Measurements from ENCODE around the gene CTAG1B. TPM values are rescaled to one million over a fixed set of nuclear protein-coding genes. Genes with fewer than 3 reads are reported as not detected.
A peak's percentile ranks its signal among the peaks of the same experiment; 100 is the strongest.
"Not testable (repeated sequence)": the region's sequence is repeated elsewhere in the genome, so short reads cannot be mapped to it uniquely, and the experiment has no call there.

The CTAG1B gene
- total and polyA plus RNA-seq, 2 of the 8 experiments (the other 6 are each of a cell fraction or from before 2014, with no cell fraction given) = not detected

DNA sequence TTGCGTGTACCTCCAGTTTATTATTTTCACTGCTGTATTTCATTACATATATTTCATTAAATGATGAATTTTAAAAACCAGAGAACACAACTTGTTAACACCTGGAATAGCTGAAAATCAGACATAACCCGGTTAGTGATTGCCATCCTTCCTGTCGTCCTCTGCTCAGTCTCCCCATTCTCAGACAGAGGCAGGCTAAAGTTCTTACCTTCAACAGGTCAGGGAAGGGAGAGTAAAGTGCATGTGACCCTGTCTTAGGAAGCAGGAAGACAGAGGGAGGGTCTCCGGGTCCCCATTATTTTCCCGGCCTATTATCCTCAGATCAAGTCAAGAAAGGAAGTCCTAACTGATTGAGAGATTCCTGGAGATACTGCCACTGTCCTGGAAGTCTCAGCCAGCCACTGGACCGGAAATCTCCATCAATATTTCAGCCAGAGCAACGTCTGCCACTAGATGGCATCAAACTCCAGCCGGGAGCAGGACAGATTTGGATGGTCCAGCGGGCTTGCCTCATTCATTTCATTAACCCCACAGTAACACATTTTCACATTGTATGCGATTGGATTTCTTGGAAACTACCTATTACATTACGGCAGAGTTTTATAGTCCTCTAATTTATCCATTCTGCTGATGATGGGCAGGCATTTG is 1.8 kb upstream of the CTAG1B start:
- H2AFZ ChIP-seq (ENCODE audit: low read length); H3K56ac ChIP-seq (replicated peaks; ENCODE audit: insufficient read length, low read depth, low read length); H3K18ac ChIP-seq (ENCODE audit: extremely low read depth, low read length); CTCF ChIA-PET (ENCODE audit: partially characterized antibody); H3K79me1 ChIP-seq (ENCODE audit: low read depth, low read length); H3K14ac ChIP-seq (ENCODE audit: insufficient read length); H4K8ac ChIP-seq (ENCODE audit: extremely low read depth, insufficient read depth, low read length); H3K79me2 ChIP-seq (ENCODE audit: control insufficient read depth in 1 of 2, insufficient read depth in 2 of 2, low read length in 2 of 2); H2BK5ac ChIP-seq (ENCODE audit: low read depth, low read length); H2BK15ac ChIP-seq (ENCODE audit: low read length); H3K23me2 ChIP-seq (ENCODE audit: low read depth, low read length); H3K27ac ChIP-seq (ENCODE audit: low read depth, low read length); H3K23ac ChIP-seq (ENCODE audit: insufficient read length); H4K20me1 ChIP-seq (replicated peaks in 1 of 2; ENCODE audit: control insufficient read depth in 1 of 2, insufficient read depth in 2 of 2, low read length in 2 of 2); H4K5ac ChIP-seq (ENCODE audit: insufficient read length, low read depth, low read length); H3K4me3 ChIP-seq (ENCODE audit: extremely low read depth in 1 of 4, insufficient read depth in 2 of 4, low read depth in 3 of 4, low read length in 4 of 4); H3K9me3 ChIP-seq (ENCODE audit: insufficient read depth in 2 of 2, low read depth in 1 of 2, low read length in 1 of 2); H3K27me3 ChIP-seq (replicated peaks in 1 of 4; ENCODE audit: control insufficient read depth in 3 of 4, extremely low read depth in 1 of 4, insufficient read depth in 3 of 4, low read length in 3 of 4); H2AK5ac ChIP-seq (ENCODE audit: low read depth, low read length); DNase-seq (ENCODE audit: low read depth in 1 of 2, low spot score in 2 of 2); H3K36me3 ChIP-seq (ENCODE audit: control insufficient read depth in 2 of 4, insufficient read depth in 4 of 4, low read length in 3 of 4); H2BK12ac ChIP-seq (ENCODE audit: low read depth, low read length); H3K4me1 ChIP-seq (replicated peaks in 1 of 4; ENCODE audit: control insufficient read depth in 3 of 4, insufficient read depth in 4 of 4, low read length in 3 of 4); H3K9ac ChIP-seq (replicated peaks in 1 of 4; ENCODE audit: extremely low read depth in 1 of 4, low read depth in 3 of 4, low read length in 3 of 4); H2BK20ac ChIP-seq (ENCODE audit: low read length); H2BK120ac ChIP-seq (replicated peaks; ENCODE audit: low read depth, low read length); H3K4me2 ChIP-seq (ENCODE audit: insufficient read depth in 1 of 2, low read depth in 2 of 2, low read length in 2 of 2); H4K91ac ChIP-seq (replicated peaks; ENCODE audit: insufficient read length, low read length); H3K4ac ChIP-seq (replicated peaks; ENCODE audit: insufficient read length, low read depth, low read length); POLR2A ChIA-PET (ENCODE audit: partially characterized antibody): not testable (repeated sequence)
- peak; percentile 97 for FAIRE-seq
- no CpG with 5 or more reads among the region's 11 CpGs for WGBS, 2 experiments (ENCODE audit: extremely low coverage in 1 of 2, insufficient coverage in 1 of 2, insufficient read length in 1 of 2, insufficient replicate concordance in 2 of 2, low coverage in 1 of 2, low lambda C conversion rate in 2 of 2, missing lambda C conversion rate in 1 of 2)

DNA sequence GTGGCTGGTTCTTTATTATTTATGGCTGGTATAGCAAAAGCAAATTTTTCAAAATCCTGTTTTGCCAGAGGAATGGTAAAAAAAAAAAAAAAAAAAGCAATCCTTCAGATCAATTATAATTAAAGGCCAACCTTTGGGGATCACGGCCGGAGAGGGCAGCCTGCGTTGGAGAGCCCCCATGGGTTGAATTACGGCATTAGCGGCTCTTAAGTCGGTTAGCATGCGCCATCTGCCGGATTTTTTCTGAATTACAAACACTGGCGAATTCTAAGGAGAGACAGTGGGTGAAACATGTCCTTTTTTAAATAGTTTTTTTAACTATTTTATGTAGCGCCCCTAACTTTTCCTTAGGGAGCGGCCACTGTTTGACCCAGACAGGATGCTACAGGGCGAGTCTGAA is 5.5 kb downstream of the CTAG1B start:
- H3K79me1 ChIP-seq (ENCODE audit: low read depth, low read length); H2AFZ ChIP-seq (ENCODE audit: low read length); H3K9ac ChIP-seq (replicated peaks in 1 of 4; ENCODE audit: extremely low read depth in 1 of 4, low read depth in 3 of 4, low read length in 3 of 4); H3K23ac ChIP-seq (ENCODE audit: insufficient read length); H4K91ac ChIP-seq (replicated peaks; ENCODE audit: insufficient read length, low read length); H4K8ac ChIP-seq (ENCODE audit: extremely low read depth, insufficient read depth, low read length); H3K14ac ChIP-seq (ENCODE audit: insufficient read length); H2AK5ac ChIP-seq (ENCODE audit: low read depth, low read length); H3K23me2 ChIP-seq (ENCODE audit: low read depth, low read length); H3K27me3 ChIP-seq (replicated peaks in 1 of 4; ENCODE audit: control insufficient read depth in 3 of 4, extremely low read depth in 1 of 4, insufficient read depth in 3 of 4, low read length in 3 of 4); H3K36me3 ChIP-seq (ENCODE audit: control insufficient read depth in 2 of 4, insufficient read depth in 4 of 4, low read length in 3 of 4); H3K56ac ChIP-seq (replicated peaks; ENCODE audit: insufficient read length, low read depth, low read length); H3K18ac ChIP-seq (ENCODE audit: extremely low read depth, low read length); H4K20me1 ChIP-seq (replicated peaks in 1 of 2; ENCODE audit: control insufficient read depth in 1 of 2, insufficient read depth in 2 of 2, low read length in 2 of 2); H2BK120ac ChIP-seq (replicated peaks; ENCODE audit: low read depth, low read length); H3K4me1 ChIP-seq (replicated peaks in 1 of 4; ENCODE audit: control insufficient read depth in 3 of 4, insufficient read depth in 4 of 4, low read length in 3 of 4); H3K27ac ChIP-seq (ENCODE audit: low read depth, low read length); POLR2A ChIA-PET (ENCODE audit: partially characterized antibody); H2BK15ac ChIP-seq (ENCODE audit: low read length); H2BK20ac ChIP-seq (ENCODE audit: low read length); H4K5ac ChIP-seq (ENCODE audit: insufficient read length, low read depth, low read length); H3K4me3 ChIP-seq (ENCODE audit: extremely low read depth in 1 of 4, insufficient read depth in 2 of 4, low read depth in 3 of 4, low read length in 4 of 4); H3K79me2 ChIP-seq (ENCODE audit: control insufficient read depth in 1 of 2, insufficient read depth in 2 of 2, low read length in 2 of 2); H2BK12ac ChIP-seq (ENCODE audit: low read depth, low read length); H2BK5ac ChIP-seq (ENCODE audit: low read depth, low read length); H3K4me2 ChIP-seq (ENCODE audit: insufficient read depth in 1 of 2, low read depth in 2 of 2, low read length in 2 of 2); CTCF ChIA-PET (ENCODE audit: partially characterized antibody); H3K9me3 ChIP-seq (ENCODE audit: insufficient read depth in 2 of 2, low read depth in 1 of 2, low read length in 1 of 2); H3K4ac ChIP-seq (replicated peaks; ENCODE audit: insufficient read length, low read depth, low read length); DNase-seq (ENCODE audit: low read depth in 1 of 2, low spot score in 2 of 2): not testable (repeated sequence)
- peak; percentile 69 for FAIRE-seq
- WGBS, 2 experiments (ENCODE audit: extremely low coverage in 1 of 2, insufficient coverage in 1 of 2, insufficient read length in 1 of 2, insufficient replicate concordance in 2 of 2, low coverage in 1 of 2, low lambda C conversion rate in 2 of 2, missing lambda C conversion rate in 1 of 2) = 61% methylated on average over 3 of the region's 12 CpGs; no CpG with 5 or more reads in 1 of the 2 experiments
